Measurements from ENCODE around the gene SELENOW.
"Not testable (repeated sequence)": the region's sequence is repeated elsewhere in the genome, so short reads cannot be mapped to it uniquely, and the experiment has no call there.

SELENOW gene

GRCh38 chr19:47778049-47778953 lies at the start of gene SELENOW:
TSS of gene SELENOW (plus strand) at chr19:47778703. CDS start at chr19:47778786, 83 bp downstream.
- DNase-seq = peak; percentile 87

GRCh38 chr19:47729468-47729798 lies 49.1 kb upstream of the SELENOW start:
- peak; percentile 40 for DNase-seq

GRCh38 chr19:47729799-47730520 lies 48.5 kb upstream of the SELENOW start:
- DNase-seq = peak; percentile 84

GRCh38 chr19:47730521-47730889 lies 48.0 kb upstream of the SELENOW start:
- no peak for DNase-seq

GRCh38 chr19:47730910-47731309 lies 47.6 kb upstream of the SELENOW start:
- no peak for DNase-seq

- DNase-seq = no peak
These were observed 43.4 kb upstream of the SELENOW start for GRCh38 chr19:47735131-47735530.

- DNase-seq = no peak
These were observed 37.5 kb upstream of the SELENOW start for GRCh38 chr19:47740866-47741519.

GRCh38 chr19:47741544-47742140 lies 36.9 kb upstream of the SELENOW start:
- DNase-seq = no peak

GRCh38 chr19:47742634-47743033 lies 35.9 kb upstream of the SELENOW start:
- DNase-seq = no peak

- DNase-seq = peak; percentile 95
These were observed 33.2 kb upstream of the SELENOW start, which contains the start of gene NOP53 for GRCh38 chr19:47745010-47745901. TSS of gene NOP53 (plus strand) at chr19:47745546. CDS start at chr19:47745560, 14 bp downstream.

- DNase-seq = not testable (repeated sequence)
These were observed 32.4 kb upstream of the SELENOW start for GRCh38 chr19:47746129-47746528.

GRCh38 chr19:47749326-47749725 lies 29.2 kb upstream of the SELENOW start:
- DNase-seq = no peak

- no peak for DNase-seq
These were observed 27.8 kb upstream of the SELENOW start for GRCh38 chr19:47750752-47751151.

GRCh38 chr19:47752440-47753211 lies 25.9 kb upstream of the SELENOW start:
- DNase-seq = no peak

GRCh38 chr19:47754206-47755064 lies 24.1 kb upstream of the SELENOW start:
- no peak for DNase-seq

GRCh38 chr19:47755065-47755761 lies 23.3 kb upstream of the SELENOW start:
- DNase-seq = no peak

GRCh38 chr19:47755762-47756626 lies 22.5 kb upstream of the SELENOW start:
- DNase-seq = no peak

- DNase-seq = no peak
These were observed 21.9 kb upstream of the SELENOW start for GRCh38 chr19:47756627-47756929.

Data from stimulated activated CD4-positive, alpha-beta T cell treated with anti-CD3 and anti-CD28 coated beads, Interleukin-15, amount 100 ng/mL, for 24 hours (primary cell).